CD4-positive, alpha-beta T cell treated with Interleukin-2 at 100 ng/mL for 4 hours (primary cell): ENCODE results near the gene KCNT1.

Source experiments
- DNase-seq: peaks from one replicate; pipeline ENCODE4 v3.0.0-alpha.2; 2020; ENCODE audit warnings: low spot score

Gene KCNT1

GRCh38 chr9:135700525-135700924 is 1.5 kb upstream of the KCNT1 start:
- DNase-seq: no peak

DNA sequence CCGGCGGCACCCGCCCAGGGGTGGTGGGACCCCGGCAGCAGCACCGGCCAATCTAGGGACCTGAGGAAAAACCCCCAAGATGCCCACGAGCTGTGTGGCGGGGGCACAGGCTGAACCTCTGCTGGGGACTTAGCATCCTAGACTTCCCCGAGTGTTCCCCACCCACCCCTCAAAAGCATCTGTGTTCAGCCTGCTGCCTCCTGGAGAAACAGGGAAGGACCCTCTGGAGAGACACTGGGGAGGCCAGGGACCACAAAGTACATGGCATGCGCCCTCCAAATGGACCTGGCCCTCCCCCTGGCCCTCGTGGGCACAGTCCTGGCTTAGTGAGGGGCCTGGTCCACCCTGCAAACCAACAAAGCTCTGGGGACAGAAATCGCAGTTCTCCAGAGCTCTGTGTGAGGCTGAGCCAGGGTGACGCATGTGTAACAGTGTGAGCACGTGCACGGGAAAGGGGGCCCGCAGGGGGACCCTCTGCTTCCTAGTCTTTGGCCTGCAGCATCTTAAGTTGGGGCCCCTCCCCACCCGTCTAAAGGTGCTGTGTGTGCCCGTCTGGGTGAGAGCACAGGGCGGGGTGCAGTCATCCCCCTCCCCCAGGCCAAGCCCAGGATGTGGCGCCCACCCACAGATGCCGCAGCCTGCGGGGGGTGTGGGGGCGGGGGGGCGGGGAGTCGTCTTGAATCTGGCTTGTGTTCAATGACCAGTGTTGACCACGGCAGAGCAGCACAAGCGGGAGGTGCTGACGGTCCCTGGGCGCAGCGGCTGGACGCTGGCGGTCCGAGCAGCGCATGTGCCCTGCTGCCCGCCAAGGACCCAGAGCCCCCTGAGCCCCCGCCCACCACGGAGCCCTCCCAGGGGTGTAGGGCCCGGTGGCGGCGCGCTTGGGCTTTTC is 672 bp upstream of the KCNT1 start:
- no peak for DNase-seq

- DNase-seq: no peak
Measured at GRCh38 chr9:135703726-135704125, 1.7 kb downstream of the KCNT1 start.

DNA sequence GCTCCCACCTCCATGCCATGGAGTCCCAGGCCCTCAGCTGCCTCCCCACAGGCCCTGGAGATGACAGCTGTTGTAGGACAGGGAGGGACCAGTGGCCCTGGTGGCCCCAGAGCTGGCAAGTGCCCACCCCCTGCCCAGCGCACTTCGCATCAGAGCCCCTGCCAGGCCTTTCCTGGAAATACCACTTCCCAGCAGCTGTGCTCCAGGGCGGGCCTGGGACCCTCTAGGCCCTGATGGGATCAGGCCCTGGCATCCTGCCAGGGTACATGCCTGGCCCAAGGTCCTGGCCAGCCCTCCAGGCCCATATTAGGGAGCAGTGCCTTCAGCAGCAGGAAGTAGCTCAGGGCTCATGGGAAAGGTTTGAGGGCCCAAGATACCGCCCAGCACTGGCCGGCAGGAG is 2.5 kb downstream of the KCNT1 start:
- DNase-seq: no peak

DNA sequence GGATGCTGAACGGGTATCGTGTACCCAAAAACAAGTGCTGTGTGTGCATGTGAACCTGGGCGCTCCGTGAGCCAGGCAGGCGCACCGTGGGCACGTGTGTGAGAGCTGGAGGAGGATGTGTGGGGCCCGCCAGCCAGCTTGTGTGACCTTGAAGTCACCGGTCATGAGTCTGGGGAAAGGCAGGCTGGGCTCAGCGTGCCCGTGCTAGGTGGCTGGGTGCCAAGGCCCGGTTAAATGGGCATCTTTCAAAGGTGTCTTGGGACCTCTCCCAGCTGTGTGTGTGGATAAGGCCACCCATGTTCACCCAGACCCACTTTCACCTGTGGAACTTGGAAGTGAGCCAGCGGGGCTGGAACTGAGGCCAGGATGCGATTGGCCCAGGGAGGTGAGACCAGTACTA is 3.4 kb downstream of the KCNT1 start:
- no peak for DNase-seq

DNA sequence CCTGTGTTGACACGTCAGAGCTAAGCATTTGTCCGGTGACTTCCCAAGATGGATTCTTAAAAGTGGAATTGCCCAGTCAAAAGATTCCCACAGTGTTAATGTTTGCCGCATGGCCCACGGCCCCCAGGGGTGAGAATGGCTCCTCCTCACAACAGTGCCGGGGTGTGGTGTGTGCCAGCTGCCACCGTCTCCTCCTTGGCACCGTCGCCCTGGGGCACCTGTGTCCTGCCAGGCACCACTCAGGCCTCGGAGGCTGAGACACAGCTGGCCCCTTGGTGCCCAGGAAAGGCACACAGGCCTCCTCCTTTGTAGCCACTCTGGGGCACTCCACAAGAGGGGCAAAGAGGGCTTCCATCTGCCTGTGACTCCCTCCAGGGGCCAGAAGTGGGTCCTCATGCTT is 4.3 kb downstream of the KCNT1 start:
- no peak for DNase-seq

DNA sequence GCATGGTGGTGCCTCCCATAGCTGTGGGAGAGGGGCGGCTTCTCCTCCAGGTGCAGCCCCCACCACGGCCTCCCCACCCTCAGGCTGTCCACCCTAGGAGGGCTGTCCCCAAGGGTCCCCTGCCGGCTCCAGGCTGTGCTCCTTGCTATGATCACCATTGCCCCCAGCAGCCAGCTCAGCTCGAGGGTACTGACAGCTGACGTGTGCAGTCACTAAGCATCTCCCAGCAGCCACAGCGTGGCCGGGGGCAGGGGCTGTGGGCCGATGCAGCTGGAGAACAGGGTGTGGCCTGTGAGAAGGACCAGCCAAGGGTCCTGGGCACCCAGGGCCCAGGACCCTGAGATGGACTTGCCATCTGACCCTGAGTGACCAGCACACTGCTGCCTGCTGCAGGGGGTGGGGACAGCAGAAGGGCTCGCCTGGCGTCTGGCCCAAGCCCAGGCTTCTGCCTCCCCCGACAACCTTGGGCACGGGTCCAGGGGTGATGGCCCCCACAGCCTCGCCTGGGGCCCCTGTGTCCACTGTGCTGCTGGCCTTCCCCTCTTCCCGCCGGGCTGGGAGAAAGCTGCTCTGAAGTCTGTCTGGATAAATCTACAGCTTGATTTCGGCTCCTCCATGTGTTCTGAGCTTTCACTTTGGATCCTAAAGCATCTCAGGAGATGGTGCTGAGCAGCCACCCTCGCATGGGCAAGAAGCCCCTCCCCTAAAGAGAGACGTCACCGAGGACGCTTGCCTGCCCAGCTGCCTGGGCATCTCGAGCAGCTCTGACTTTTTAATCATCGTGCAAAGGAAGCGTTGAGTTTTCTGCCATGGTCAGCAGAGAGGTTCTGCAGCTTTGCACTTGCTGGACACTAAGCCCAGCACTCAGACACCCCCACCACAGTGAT is 5.5 kb downstream of the KCNT1 start:
- no peak for DNase-seq

DNA sequence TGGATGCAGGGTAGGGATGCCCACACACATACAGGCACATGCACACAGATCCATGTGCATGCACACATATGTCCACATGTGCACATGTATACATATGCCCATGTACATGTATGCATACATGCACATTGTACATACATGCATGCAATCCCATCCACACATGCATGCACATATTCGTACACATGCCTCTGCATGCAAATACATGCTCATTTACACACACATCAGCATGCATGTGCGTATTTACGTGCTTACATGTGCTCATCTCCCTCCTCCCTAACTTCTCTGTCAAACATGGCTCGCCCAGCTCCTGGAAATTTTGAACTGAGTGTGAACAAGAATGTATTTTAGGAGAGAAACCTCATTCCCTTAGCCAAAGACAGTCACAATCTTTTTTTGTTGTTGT is 6.2 kb downstream of the KCNT1 start:
- no peak for DNase-seq

DNA sequence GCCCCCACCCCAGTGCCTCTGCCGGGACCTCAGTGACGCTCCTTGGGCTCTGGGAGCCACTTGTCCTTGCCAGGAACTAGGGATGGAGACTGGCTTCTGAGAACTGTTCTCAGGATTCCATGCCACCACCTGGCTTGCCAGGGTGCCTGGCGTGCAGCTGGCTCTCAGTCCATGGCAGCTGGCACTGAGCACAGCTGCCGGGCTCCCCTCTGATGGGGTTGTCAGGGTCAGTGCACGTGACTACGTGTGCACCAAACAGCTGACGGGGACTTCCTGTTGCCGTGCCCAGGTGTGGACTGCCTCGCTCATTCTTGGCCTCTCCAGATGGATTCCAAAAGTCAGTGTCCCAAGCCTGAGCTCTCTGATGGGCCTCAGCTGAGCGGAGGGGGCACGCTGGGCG is 9.4 kb downstream of the KCNT1 start:
- DNase-seq: no peak

GRCh38 chr9:135711881-135712280 is 9.9 kb downstream of the KCNT1 start:
- no peak for DNase-seq

- no peak for DNase-seq
Measured at GRCh38 chr9:135712613-135713295, 10.8 kb downstream of the KCNT1 start.

- DNase-seq: no peak
Measured at GRCh38 chr9:135714242-135715055, 12.5 kb downstream of the KCNT1 start.

- no peak for DNase-seq
Measured at GRCh38 chr9:135715056-135715595, 13.1 kb downstream of the KCNT1 start.

GRCh38 chr9:135716045-135716444 is 14.1 kb downstream of the KCNT1 start:
- DNase-seq: no peak

- no peak for DNase-seq
Measured at GRCh38 chr9:135717410-135717809, 15.4 kb downstream of the KCNT1 start.

DNA sequence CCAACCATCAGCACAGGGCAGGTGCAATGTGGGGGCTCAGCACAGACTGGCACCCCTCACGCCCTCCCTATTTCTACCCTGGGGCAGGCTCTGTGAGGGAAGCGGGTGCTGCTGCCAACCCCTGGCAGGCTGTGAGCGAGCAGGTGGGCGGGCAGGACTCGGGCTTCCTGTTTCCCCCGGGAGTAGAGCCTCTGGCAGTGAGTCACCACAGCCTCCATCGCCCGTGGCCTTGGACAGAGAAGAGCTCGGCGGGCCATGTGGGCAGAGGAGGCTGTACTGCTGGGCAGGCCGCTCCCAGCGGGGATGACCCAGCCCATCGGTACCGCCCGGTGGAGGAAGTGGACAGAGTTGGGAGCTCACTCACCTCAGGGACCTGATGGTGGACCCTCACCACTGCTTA is 16.6 kb downstream of the KCNT1 start:
- DNase-seq: no peak

DNA sequence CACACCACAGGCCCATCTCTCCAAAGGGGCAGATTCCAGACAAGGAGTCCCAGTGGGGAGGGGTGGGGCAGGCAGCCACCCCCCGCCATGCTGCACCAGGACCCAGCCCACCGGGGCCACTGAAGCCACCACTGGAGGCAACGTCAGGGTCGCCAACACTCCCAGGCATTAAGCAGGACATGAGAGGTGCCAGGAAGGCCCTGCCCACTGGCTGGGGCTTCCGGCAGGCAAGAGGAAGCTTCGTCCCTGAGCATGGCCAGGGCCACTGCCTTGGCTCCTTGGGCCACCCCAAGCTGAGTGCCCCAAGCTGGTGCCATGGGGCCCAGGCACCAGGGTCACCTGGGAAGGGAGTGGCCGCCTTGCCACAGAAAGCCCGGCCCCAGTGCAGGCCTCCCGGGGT is 17.5 kb downstream of the KCNT1 start:
- DNase-seq: no peak

DNA sequence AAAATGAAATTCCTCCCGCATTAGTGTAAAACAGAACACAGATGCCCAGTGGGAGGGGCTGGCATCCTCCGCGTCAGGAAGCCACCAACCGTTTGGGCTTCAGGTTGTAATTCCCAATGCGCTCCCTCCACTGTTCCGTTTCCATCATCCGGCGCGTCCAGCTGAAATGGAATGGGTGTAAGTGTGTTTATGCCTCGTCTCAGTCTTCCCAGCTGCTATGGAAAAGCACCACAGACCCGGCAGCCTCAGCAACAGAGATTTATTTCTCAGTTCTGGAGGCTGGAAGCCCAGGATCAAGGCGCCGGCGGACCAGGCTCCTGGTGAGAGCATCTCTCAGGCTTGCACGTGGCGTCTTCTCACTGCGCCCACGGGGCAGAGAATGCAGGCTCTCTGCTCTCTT is 20.4 kb downstream of the KCNT1 start:
- no peak for DNase-seq

DNA sequence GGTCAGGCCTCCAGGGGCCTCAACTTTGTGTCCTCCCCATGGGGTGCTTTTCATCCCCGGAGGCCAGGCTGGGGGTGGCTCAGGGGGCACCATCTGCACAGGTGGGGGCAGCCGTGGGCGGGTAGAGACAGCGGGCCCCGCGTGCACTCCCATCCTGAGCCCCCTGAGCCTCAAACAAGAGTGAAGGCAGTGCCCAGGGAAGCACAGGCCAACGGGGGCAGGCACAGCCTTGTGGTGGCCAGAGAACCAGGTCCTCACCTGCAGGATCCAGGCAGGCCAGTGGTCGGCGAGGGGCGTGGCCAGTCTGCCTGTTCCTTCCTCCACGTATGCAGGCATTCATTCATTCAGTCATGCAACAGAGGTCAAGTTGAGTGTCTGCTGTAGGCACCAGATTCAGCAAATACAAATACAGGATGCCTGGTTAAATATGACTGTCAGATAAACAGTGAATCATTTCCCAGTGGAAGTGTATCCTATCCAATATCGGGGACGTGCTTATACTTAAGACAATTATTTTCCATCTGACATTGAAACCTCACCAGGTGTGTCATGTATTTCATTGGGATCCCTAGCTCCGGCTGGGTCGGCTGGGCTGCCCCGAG is 22.3 kb downstream of the KCNT1 start:
- DNase-seq: no peak

- DNase-seq: no peak
Measured at GRCh38 chr9:135726138-135726853, 24.3 kb downstream of the KCNT1 start.
